ENCODE measurements around the gene GIMAP1.

GIMAP1 gene

DNA sequence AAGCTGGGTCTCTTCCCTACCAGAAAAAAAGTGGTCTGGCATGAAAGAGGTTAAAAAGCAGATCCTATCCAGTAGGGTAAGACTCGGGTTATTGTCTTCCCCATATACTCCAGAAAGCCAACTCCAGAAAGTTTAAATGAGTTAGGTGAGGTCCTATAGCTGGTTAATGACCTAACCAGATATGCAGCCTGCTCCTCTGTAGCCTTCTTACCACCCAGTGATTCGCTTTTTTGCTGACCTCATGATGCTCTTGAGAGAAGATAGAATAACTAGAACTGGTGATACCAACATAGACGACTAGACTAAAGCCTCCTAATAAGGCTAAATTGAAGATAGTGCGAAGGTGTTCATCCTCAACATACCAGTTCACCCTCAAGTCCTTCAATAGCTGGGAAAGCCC is 675 bp upstream of the GIMAP1 start:
- no peak for DNase-seq (ENCODE audit: low read depth)
- H3K4me3 ChIP-seq (ENCODE audit: low read length) = no peak overlapping the region
- TF ChIP-seq, protein P1, sequence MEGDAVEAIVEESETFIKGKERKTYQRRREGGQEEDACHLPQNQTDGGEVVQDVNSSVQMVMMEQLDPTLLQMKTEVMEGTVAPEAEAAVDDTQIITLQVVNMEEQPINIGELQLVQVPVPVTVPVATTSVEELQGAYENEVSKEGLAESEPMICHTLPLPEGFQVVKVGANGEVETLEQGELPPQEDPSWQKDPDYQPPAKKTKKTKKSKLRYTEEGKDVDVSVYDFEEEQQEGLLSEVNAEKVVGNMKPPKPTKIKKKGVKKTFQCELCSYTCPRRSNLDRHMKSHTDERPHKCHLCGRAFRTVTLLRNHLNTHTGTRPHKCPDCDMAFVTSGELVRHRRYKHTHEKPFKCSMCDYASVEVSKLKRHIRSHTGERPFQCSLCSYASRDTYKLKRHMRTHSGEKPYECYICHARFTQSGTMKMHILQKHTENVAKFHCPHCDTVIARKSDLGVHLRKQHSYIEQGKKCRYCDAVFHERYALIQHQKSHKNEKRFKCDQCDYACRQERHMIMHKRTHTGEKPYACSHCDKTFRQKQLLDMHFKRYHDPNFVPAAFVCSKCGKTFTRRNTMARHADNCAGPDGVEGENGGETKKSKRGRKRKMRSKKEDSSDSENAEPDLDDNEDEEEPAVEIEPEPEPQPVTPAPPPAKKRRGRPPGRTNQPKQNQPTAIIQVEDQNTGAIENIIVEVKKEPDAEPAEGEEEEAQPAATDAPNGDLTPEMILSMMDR (conservative IDR thresholded peaks at IDR 0.05; ENCODE audit: low read depth, low read length) = no peak

GRCh38 chr7:150716939-150717338 is 526 bp downstream of the GIMAP1 start:
- no peak overlapping the region for H3K4me3 ChIP-seq (ENCODE audit: low read length)
- DNase-seq (ENCODE audit: low read depth) = no peak
- TF ChIP-seq, protein P1 (conservative IDR thresholded peaks at IDR 0.05; ENCODE audit: low read depth, low read length) = no peak

DNA sequence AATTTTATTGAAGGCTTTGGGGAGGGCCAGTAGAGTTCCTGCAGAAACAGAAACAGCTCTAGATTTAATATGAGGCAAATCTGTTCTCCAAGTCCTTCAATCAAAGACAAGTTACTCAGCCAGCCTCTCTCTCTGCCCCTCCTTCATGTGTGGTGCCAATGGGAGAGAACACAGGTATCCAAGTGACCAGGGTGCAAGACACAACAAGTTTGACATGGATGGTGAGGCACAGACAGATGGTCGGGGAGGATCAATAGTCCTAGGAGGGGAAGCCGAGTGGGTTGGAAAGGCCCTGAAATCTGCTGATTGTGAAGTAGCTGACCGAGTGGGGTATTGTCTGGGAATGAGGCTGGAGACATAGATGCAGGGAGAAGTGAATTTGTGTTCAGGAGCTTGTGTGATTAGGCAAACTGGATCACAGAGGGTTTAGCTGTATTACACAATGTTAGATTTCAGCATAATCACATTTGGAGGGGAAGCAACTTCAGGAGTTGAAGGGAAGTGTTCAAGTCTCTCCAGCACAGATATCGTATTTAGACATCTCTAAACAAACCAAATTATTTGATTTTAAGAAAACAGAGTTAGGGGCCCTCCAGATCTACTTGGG is 1.5 kb downstream of the GIMAP1 start:
- no peak for DNase-seq (ENCODE audit: low read depth)
- no peak overlapping the region for H3K4me3 ChIP-seq (ENCODE audit: low read length)
- TF ChIP-seq, protein P1 (conservative IDR thresholded peaks at IDR 0.05; ENCODE audit: low read depth, low read length) = no peak

GRCh38 chr7:150719436-150719835 is 3.0 kb downstream of the GIMAP1 start:
- H3K4me3 ChIP-seq (ENCODE audit: low read length) = no peak overlapping the region
- DNase-seq (ENCODE audit: low read depth) = no peak
- TF ChIP-seq, protein P1 (conservative IDR thresholded peaks at IDR 0.05; ENCODE audit: low read depth, low read length) = no peak

DNA sequence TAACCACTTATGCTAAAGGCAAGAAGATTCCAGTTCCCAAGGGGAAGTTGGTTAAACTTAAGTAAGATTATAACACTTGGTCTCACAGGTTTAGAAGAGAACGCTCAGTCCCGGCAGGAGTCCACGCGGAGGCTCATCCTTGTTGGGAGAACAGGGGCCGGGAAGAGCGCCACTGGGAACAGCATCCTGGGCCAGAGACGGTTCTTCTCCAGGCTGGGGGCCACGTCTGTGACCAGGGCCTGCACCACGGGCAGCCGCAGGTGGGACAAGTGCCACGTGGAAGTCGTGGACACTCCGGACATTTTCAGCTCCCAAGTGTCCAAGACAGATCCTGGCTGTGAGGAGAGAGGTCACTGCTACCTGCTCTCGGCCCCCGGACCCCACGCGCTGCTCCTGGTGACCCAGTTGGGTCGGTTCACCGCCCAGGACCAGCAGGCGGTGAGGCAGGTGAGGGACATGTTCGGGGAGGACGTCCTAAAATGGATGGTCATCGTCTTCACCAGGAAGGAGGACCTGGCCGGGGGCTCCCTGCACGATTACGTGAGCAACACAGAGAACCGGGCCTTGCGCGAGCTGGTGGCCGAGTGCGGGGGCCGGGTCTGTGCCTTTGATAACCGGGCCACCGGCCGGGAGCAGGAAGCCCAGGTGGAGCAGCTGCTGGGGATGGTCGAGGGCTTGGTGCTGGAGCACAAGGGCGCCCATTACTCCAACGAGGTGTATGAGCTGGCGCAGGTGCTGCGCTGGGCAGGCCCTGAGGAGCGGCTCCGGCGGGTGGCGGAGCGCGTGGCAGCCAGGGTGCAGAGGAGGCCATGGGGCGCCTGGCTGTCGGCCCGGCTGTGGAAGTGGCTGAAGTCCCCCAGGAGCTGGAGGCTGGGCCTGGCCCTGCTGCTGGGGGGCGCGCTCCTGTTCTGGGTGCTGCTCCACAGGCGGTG is 3.8 kb downstream of the GIMAP1 start:
- no peak for DNase-seq (ENCODE audit: low read depth)
- H3K4me3 ChIP-seq (ENCODE audit: low read length) = no peak overlapping the region

GRCh38 chr7:150721970-150722373 is 5.6 kb downstream of the GIMAP1 start:
- DNase-seq (ENCODE audit: low read depth) = no peak
- no peak overlapping the region for H3K4me3 ChIP-seq (ENCODE audit: low read length)
- TF ChIP-seq, protein P1 (conservative IDR thresholded peaks at IDR 0.05; ENCODE audit: low read depth, low read length) = no peak

More for the DNA sequence above, 3.8 kb downstream of the GIMAP1 start:
- TF ChIP-seq, protein P1 (conservative IDR thresholded peaks at IDR 0.05; ENCODE audit: low read depth, low read length) = no peak

Data from retinal pigment epithelial cell (primary cell).